HEK293T (cell line): ENCODE data around the gene GOLGA6D.

ENCODE experiments used
- ARNT ChIP-seq: fragments of 450-650 bp; IDR thresholded peaks from 2 replicates; pipeline ENCODE4 v1.6.1; 2017; ENCODE audit warnings: mild to moderate bottlenecking
- ELF4 ChIP-seq: fragments of 450-650 bp; IDR thresholded peaks from 2 replicates; pipeline ENCODE4 v1.6.1; 2017; ENCODE audit warnings: antibody characterized with exemption
- TARDBP ChIP-seq: fragments of 450-650 bp; IDR thresholded peaks from 2 replicates; pipeline ENCODE4 v1.6.1; 2016

- TF ChIP-seq TARDBP: no peak
- no peak for TF ChIP-seq ARNT
- TF ChIP-seq ELF4: no peak
These were observed 23.6 kb downstream of the GOLGA6D start for GRCh38 chr15:75306188-75306587.
